ENCODE results near the gene SARNP. TPM values are rescaled to one million over a fixed set of nuclear protein-coding genes. Genes with fewer than 3 reads are reported as not detected.
A peak's percentile ranks its signal among the peaks of the same experiment; 100 is the strongest.
"Not testable (repeated sequence)": the region's sequence is repeated elsewhere in the genome, so short reads cannot be mapped to it uniquely, and the experiment has no call there.

The SARNP gene
- 66.4 TPM for total RNA-seq

DNA sequence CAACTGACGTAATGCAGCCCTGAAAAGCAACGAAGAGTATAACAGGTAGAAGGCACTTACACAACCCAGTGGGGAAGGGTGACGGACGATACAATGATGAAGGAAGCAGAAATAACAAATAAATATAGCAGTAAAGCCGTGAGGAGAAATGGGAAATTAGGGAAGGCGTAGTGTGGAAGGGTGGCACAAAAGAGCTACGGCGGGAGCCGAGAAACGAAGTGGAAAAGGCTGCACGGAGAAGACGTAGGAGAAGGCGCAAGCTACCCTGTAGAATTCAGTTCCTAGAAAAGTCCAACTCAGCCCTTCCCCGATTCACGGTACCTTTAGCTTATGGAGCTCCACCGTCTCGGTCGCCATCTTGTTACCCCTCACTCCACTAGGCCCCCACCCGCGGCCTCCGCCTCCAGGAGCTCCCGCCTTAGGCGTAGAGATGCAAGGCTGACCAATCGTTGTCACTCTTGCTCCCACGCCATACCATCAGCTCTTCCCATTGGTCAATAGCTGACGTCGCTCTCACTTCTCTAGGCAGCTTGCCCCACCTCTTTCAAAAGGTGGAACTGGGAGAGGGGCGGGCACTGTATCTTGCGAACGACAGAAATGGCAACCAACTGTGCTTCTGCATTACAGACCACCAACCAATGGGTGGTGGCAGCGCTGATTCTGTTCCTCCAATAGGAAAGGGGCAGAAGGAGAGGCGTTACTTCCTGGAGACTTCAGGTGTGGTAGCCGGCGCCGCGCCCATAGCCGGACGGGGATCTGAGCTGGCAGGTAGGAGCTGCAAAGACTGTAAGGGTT, at the start of gene SARNP, which contains the start of gene ORMDL2:
Gene SARNP, minus strand, starts transcription at position 380 of the 795 bp plus-strand sequence. Its CDS starts 23 bp downstream, at position 357.
Gene ORMDL2, plus strand, starts transcription at position 697 of the 795 bp plus-strand sequence. CDS start 959 bp downstream, outside the sequence.
- FAIRE-seq (peak; percentile 98), DNase-seq (ENCODE audit: low spot score in 2 of 2) (peak; percentile 84 to 93)

DNA sequence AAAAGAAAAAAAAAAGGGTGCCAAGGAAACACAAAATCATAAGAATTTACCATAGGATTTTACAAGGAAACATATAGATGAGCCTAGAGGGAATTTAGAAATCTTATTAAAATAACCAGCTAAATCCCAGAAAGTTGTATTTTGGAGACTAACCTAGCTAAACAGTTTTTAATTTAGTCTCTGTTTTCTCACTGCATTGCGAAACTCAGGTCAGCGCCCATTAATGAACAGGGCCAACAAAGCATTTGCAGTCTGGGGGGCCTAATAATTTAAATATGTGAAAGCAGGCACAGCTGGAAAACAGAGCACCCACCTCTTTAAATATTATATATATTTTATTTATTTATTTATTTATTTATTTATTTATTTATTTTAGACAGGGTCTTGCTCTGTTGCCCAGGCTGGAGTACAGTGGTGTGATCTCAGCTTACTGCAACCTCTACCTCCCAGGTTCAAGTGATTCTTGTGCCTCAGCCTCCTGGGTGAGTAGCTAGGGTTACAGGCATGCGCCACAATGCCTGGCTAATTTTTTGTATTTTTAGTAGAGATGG, 49.0 kb upstream of the SARNP start:
- not testable (repeated sequence) for FAIRE-seq; DNase-seq (ENCODE audit: low spot score in 2 of 2)

GRCh38 chr12:55865327-55865726, 47.8 kb upstream of the SARNP start:
- DNase-seq (ENCODE audit: low spot score in 2 of 2) (no peak), FAIRE-seq (no peak)

GRCh38 chr12:55862931-55863330, 45.4 kb upstream of the SARNP start:
- FAIRE-seq; DNase-seq (ENCODE audit: low spot score in 2 of 2): not testable (repeated sequence)

DNA sequence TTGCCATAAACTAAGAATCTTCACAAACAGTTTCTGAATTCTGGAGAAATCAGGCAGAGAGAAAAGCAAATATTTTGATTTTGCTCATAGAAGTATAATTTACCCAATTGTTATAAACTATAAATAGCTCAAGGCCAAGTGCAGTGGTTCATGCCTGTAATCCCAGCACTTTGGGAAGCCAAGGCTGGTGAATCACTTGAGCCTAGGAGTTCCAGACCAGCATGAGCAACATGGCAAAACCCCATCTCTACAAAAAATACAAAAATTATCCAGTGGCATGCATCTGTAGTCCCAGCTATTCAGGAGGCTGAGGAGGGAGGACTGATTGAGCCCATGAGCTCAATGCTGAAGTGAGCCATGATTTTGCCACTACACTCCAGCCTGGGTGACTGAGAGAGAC, 44.8 kb upstream of the SARNP start:
- no peak for FAIRE-seq
- DNase-seq (ENCODE audit: low spot score in 2 of 2): no peak

GRCh38 chr12:55861871-55862270, 44.3 kb upstream of the SARNP start:
- DNase-seq (ENCODE audit: low spot score in 2 of 2) (no peak), FAIRE-seq (no peak)

GRCh38 chr12:55861396-55861795, 43.9 kb upstream of the SARNP start:
- no peak for FAIRE-seq
- DNase-seq (ENCODE audit: low spot score in 2 of 2): no peak

- DNase-seq (ENCODE audit: low spot score in 2 of 2) (no peak), FAIRE-seq (no peak)
These were observed 35.2 kb upstream of the SARNP start for GRCh38 chr12:55852740-55853139.

GRCh38 chr12:55850893-55851292, 33.4 kb upstream of the SARNP start:
- no peak for FAIRE-seq
- DNase-seq (ENCODE audit: low spot score in 2 of 2): no peak

- no peak for DNase-seq (ENCODE audit: low spot score in 2 of 2)
- FAIRE-seq: no peak
These were observed 32.9 kb upstream of the SARNP start for GRCh38 chr12:55850401-55850800.

- FAIRE-seq: no peak
These were observed 32.3 kb upstream of the SARNP start for GRCh38 chr12:55849616-55850343.

GRCh38 chr12:55847603-55848291, 30.2 kb upstream of the SARNP start:
- FAIRE-seq (no peak), DNase-seq (ENCODE audit: low spot score in 2 of 2) (peak in 1 of 2 donors; percentile 40)

More at GRCh38 chr12:55849616-55850343, 32.3 kb upstream of the SARNP start:
- no peak for DNase-seq (ENCODE audit: low spot score in 2 of 2)

GRCh38 chr12:55847033-55847432, 29.5 kb upstream of the SARNP start:
- FAIRE-seq (no peak), DNase-seq (ENCODE audit: low spot score in 2 of 2) (no peak)

DNA sequence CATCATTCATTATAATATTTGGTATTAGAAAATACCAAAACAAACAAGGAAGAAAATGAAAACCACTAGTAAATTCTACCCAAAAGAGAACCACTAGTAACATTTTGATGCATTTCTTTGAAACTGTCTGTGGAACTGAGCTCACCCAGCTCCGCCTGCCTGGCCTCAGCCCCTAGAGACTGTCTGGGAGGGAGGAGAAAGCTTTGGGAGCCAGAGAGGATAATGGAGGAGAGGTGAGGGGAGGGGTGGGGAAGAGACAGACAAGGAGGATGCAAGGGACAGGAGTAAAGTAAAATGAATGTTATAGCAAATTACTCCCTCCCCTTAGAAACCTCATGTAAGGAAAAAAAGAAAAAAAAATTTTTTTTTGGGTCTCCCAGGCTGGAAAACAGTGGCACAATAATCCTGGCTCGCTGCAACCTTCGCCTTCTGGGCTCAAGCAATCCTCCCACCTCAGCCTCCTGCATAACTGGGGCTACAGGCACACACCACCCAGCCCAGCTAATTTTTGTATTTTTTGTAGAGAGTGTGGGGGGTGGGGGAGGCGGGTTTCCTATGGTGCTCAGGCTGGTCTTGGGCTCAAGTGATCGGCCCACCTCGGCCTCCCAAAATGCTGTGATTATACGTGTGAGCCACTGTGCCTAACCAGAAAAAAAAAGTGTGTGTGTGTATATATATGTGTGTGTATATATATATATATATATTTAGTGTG, 28.4 kb upstream of the SARNP start:
- no peak for DNase-seq (ENCODE audit: low spot score in 2 of 2)
- no peak for FAIRE-seq

GRCh38 chr12:55845361-55845760, 27.8 kb upstream of the SARNP start:
- FAIRE-seq: no peak
- no peak for DNase-seq (ENCODE audit: low spot score in 2 of 2)

- no peak for DNase-seq (ENCODE audit: low spot score in 2 of 2)
- no peak for FAIRE-seq
These were observed 27.4 kb upstream of the SARNP start for GRCh38 chr12:55844961-55845360.

GRCh38 chr12:55843431-55843830, 25.9 kb upstream of the SARNP start:
- DNase-seq (ENCODE audit: low spot score in 2 of 2): no peak
- no peak for FAIRE-seq

- DNase-seq (ENCODE audit: low spot score in 2 of 2) (no peak), FAIRE-seq (no peak)
These were observed 25.3 kb upstream of the SARNP start, which contains the start of gene MMP19 for GRCh38 chr12:55842681-55843429. Gene MMP19 (minus strand): TSS chr12:55842936. CDS start chr12:55842830, 106 bp downstream.
